Astrocyte of the spinal cord (primary cell): ENCODE data around the gene EME1.

Experiments
- DNase-seq: peaks from one replicate; pipeline ENCODE4 v3.0.0; 2011; ENCODE audit warnings: low read depth, low spot score
- H3K4me3 ChIP-seq: 2 replicates; pipeline ENCODE4 v1.5.1; 2011; ENCODE audit warnings: low read depth, mild to moderate bottlenecking, low read length, moderate library complexity
- in situ Hi-C: cut with HindIII; loops from 2 replicates; pipeline ENCODE4 v1.10.0; 2017; ENCODE audit warnings: low sequenced_read_pairs
- TF ChIP-seq, protein P1 (sequence below): IDR thresholded peaks from 2 replicates; pipeline ENCODE4 v1.5.1; 2012; ENCODE audit warnings: low read depth, mild to moderate bottlenecking, low read length, inconsistent platforms

Gene EME1

DNA sequence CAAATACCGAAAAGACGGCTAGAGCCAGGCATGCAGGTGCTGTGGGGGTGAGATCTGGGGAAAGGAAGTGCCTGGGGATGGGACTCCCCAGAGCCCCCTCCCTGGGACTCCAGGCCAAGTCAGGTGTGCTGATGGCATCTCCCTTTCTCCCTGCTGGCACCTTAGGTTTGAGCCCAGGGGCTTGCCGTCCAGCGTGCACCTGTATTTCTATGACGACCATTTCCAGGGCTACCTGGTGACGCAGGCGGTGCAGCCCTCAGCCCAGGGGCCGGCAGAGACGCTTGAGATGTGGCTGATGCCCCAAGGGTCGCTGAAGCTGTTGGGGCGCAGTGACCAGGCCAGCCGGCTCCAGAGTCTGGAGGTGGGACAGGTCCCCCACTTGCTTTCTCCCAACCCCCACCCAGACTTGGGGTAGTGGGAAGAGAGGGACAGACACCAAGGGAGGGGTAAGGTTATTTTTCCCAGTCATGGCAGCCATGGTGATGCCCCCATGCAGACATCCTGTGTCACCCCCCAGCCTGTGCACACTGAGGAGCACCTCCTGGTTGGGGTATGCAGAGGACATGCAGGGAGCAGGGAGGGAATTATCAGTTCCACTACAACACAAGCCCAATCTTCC lies 16.0 kb upstream of the EME1 start:
- DNase-seq, result no peak
- no peak overlapping the region for H3K4me3 ChIP-seq
- in situ Hi-C loops, result no loop called here
- TF ChIP-seq, protein P1, sequence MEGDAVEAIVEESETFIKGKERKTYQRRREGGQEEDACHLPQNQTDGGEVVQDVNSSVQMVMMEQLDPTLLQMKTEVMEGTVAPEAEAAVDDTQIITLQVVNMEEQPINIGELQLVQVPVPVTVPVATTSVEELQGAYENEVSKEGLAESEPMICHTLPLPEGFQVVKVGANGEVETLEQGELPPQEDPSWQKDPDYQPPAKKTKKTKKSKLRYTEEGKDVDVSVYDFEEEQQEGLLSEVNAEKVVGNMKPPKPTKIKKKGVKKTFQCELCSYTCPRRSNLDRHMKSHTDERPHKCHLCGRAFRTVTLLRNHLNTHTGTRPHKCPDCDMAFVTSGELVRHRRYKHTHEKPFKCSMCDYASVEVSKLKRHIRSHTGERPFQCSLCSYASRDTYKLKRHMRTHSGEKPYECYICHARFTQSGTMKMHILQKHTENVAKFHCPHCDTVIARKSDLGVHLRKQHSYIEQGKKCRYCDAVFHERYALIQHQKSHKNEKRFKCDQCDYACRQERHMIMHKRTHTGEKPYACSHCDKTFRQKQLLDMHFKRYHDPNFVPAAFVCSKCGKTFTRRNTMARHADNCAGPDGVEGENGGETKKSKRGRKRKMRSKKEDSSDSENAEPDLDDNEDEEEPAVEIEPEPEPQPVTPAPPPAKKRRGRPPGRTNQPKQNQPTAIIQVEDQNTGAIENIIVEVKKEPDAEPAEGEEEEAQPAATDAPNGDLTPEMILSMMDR, result no peak

GRCh38 chr17:50358177-50358576 lies 14.9 kb upstream of the EME1 start:
- DNase-seq, result no peak
- no peak overlapping the region for H3K4me3 ChIP-seq
- in situ Hi-C loops, result no loop called here
- TF ChIP-seq, protein P1, result no peak

- H3K4me3 ChIP-seq, result no peak overlapping the region
- in situ Hi-C loops, result no loop called here
- no peak for DNase-seq
- TF ChIP-seq, protein P1, result no peak
These were observed 13.9 kb upstream of the EME1 start for GRCh38 chr17:50359005-50359699.

DNA sequence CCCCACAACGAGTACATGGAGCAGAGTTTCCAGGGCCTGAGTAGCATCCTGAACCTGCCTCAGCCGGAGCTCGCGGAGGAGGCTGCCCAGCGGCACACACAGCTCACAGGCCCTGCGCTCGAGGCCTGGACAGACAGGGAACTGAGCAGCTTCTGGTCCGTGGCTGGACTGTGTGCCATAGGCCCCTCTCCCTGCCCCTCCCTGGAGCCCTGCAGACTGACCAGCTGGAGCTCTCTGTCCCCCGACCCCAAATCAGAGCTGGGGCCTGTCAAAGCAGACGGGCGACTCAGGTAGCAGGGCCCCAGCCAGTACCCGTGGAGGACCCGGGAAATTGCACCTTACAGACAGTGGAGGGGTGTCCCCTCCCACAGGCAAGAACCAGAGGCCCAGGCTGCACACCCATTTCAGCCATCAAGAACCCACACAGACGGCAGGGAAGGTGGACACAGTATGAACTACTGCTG lies 13.0 kb upstream of the EME1 start:
- DNase-seq, result no peak
- TF ChIP-seq, protein P1, result no peak
- no peak overlapping the region for H3K4me3 ChIP-seq
- in situ Hi-C loops, result no loop called here

- H3K4me3 ChIP-seq, result no peak overlapping the region
- DNase-seq, result no peak
- in situ Hi-C loops, result no loop called here
- TF ChIP-seq, protein P1, result no peak
These were observed 12.4 kb upstream of the EME1 start for GRCh38 chr17:50360486-50361115.

DNA sequence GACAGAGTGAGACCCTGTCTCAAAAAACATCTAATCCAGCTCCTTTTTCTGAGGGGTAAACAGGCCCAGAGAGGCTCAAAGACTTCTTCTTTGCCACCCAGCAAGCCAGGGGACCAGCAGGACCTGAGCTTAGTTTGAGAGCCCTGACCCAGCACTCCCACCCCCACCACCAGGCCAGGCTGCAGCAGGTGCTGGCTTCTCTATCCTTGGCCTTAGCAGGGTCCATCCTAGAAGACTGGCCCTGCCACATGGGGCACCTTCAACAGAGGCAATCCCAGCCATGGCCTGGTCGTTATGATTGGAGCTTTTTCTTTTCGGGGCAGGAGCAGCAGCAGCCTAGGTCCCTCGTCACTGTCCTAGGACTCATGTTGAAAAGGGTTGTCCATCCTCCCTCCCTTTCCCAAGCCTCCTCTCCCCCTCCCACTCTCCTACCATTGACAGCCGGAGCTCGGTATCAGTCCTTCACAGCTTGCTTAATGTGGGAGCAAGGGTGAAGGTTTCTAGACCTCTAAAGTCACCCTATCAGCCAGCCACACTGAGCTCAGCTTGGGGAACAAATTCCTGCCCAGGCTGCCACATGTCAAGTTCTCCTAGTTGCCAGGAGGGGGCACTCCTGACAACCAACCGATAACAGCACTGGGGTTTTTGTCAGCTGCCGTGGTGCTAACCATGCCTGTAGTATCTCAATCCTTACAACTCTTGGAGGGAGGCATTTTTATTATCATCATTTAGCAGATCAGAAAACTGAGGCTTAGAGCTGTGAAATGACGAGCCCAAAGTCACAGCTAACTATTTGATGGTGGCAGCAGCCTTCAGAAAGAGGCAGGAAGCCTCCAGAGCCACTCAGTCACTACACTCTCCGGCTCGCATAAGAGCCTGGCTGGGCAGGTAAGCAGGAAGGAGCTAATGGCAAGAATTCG lies 11.2 kb upstream of the EME1 start:
- H3K4me3 ChIP-seq, result no peak overlapping the region
- TF ChIP-seq, protein P1, result peak; percentile 87

More for the DNA sequence above, 11.2 kb upstream of the EME1 start:
- DNase-seq, result peak; percentile 66
- in situ Hi-C loops, result no loop called here
